Fibroblast of lung (primary cell): ENCODE data around the gene JPT1. TPM values are rescaled to one million over a fixed set of nuclear protein-coding genes. Genes with fewer than 3 reads are reported as not detected.

Experiments
- DNase-seq, 2 donors: peaks; one replicate each; pipeline versions ENCODE4 v3.0.0 to v3.0.0-alpha.2; 2010; ENCODE audit warnings: low read depth in 2 of 2
- H2AFZ ChIP-seq: 2 replicates; pipeline ENCODE4 v1.5.1; 2012; ENCODE audit warnings: low read length, control low read depth, inconsistent platforms
- H3K27ac ChIP-seq: 2 replicates; pipeline ENCODE4 v1.5.1; 2011; ENCODE audit warnings: low read length, control low read depth; ENCODE audit not compliant: insufficient read depth
- H3K27me3 ChIP-seq: 2 replicates; pipeline ENCODE4 v1.5.1; 2011; ENCODE audit warnings: mild to moderate bottlenecking, low read length; ENCODE audit not compliant: control insufficient read depth, insufficient read depth
- H3K36me3 ChIP-seq: 2 replicates; pipeline ENCODE4 v1.5.1; 2011; ENCODE audit warnings: low read length; ENCODE audit not compliant: control insufficient read depth, insufficient read depth
- H3K4me1 ChIP-seq: 2 replicates; pipeline ENCODE4 v1.5.1; 2011; ENCODE audit warnings: low read length; ENCODE audit not compliant: control insufficient read depth, insufficient read depth; ENCODE audit errors: extremely low read depth
- H3K4me2 ChIP-seq: 2 replicates; pipeline ENCODE4 v1.5.1; 2011; ENCODE audit warnings: low read length, control low read depth; ENCODE audit not compliant: insufficient read depth; ENCODE audit errors: extremely low read depth
- H3K4me3 ChIP-seq, 4 experiments: fragments of 200-600 bp in 1 of 4; sonication (generic) in 1 of 4; replicated peaks in 1 of 4; 2 replicates each; pipeline ENCODE4 v1.5.1; 2011 to 2016; ENCODE audit warnings: low read length in 4 of 4, low read depth in 3 of 4, mild to moderate bottlenecking in 3 of 4, control low read depth in 2 of 4, inconsistent platforms in 1 of 4, mixed read lengths in 1 of 4; ENCODE audit not compliant: insufficient read depth in 1 of 4; ENCODE audit errors: control extremely low read depth in 1 of 4
- H3K79me2 ChIP-seq: 2 replicates; pipeline ENCODE4 v1.5.1; 2012; ENCODE audit warnings: mild to moderate bottlenecking, low read length, inconsistent platforms; ENCODE audit not compliant: control insufficient read depth, insufficient read depth
- H3K9ac ChIP-seq: 2 replicates; pipeline ENCODE4 v1.5.1; 2011; ENCODE audit warnings: mild to moderate bottlenecking, low read length, control low read depth; ENCODE audit not compliant: insufficient read depth
- H3K9me3 ChIP-seq: 2 replicates; pipeline ENCODE4 v1.5.1; 2012; ENCODE audit warnings: low read depth, low read length; ENCODE audit not compliant: control insufficient read depth, insufficient read depth
- H4K20me1 ChIP-seq: 2 replicates; pipeline ENCODE4 v1.5.1; 2011; ENCODE audit warnings: low read length; ENCODE audit not compliant: control insufficient read depth, insufficient read depth; ENCODE audit errors: extremely low read depth
- EZH2 ChIP-seq: IDR thresholded peaks from 2 replicates; pipeline ENCODE4 v1.5.1; 2012; ENCODE audit warnings: low read length, control low read depth, mild to moderate bottlenecking; ENCODE audit errors: missing control alignments
- polyA plus RNA-seq, 2 donors: library from polyadenylated mRNA; depleted of rRNA in 1 of 2; stranded (reverse) in 1 of 2; unstranded in 1 of 2; fragments of >200 nt; gene quantifications; 2 replicates each; pipeline ENCODE4 v1.2.1, GENCODE V29; 2011 to 2012; ENCODE audit warnings: missing spikeins in 1 of 2
- total RNA-seq: library from RNA; depleted of rRNA; stranded (reverse); fragments of >200 nt; gene quantifications from 2 replicates; pipeline ENCODE4 v1.2.1, GENCODE V29; 2014
- TF ChIP-seq, protein P1 (sequence below), 2 donors: IDR thresholded peaks in 1 of 2; conservative IDR thresholded peaks in 1 of 2; 1 replicate in 1 of 2; 2 replicates in 1 of 2; pipeline ENCODE4 v1.5.1; 2011 to 2012; ENCODE audit warnings: low read length in 2 of 2, control low read depth in 1 of 2, inconsistent platforms in 1 of 2, low read depth in 1 of 2, mild to moderate bottlenecking in 1 of 2

JPT1 gene
- total and polyA plus RNA-seq, 2 donors (not counting 1 experiment from before 2014, with no cell fraction given): 78.8 to 142 TPM

DNA sequence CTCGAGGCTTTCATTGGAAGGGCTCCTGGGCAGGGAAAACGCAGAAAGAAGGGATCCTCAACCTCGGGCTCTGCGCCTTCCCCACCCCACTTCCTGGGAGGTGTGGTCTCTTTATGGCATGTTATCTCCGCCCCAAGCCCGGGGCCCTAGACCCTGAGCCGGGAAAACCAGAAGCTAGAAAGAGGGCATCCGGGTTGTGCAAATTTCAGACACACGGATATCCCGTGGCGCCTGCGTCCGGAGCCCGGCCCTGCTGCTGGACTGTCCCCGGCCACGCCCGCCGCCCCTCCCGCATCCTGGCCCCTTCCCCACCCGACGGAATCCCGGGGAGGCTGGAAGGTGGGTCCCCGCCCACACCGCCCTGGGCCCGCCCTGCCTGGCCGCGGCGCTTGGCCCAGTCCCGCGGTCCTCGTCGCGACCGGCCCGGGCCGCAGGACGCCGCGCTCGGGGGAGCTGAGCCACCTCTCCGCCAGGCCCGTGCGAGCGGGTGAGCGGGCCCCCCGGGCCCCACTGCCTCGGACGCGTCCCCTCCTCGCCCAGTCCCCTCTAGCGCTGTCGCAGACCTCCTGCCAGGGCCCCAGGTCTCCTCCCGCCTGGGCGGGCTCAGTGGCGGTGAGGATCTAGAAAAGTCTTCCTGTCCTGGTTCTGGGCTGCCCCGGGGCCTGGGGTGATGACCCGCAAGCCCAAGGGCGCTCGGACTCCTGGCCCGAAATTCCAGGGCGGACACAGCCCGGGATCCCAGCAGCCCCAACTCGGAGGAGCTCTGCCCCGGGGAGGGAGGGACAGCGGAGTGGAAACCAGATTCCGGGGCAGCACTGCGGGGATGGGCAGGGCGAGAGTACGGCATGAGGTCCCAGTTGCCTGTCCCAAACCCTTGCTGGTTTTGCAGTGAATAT is 66.5 kb downstream of the JPT1 start, which contains the start of gene SLC16A5:
SLC16A5 (plus strand) TSS at position 397 of the 896 bp plus-strand sequence. CDS start 5,683 bp downstream, outside the sequence.
- Histone ChIP-seq H3K4me2 (peak within 1 kb of the TSS; percentile 82), H3K79me2 (no peaks in the 10 kb centered on the region), H3K4me3 (peak within 1 kb of the TSS; percentile 26 to 60 (median 40)), H3K36me3 (no peaks in the 10 kb centered on the region), H3K9ac (peak within 1 kb of the TSS; percentile 37), H3K4me1 (peaks cover 21% of the 10 kb centered on the region), H2AFZ (peak within 1 kb of the TSS; percentile 82), H4K20me1 (no peaks in the 10 kb centered on the region), H3K27ac (peak within 1 kb of the TSS; percentile 23), H3K9me3 (no peaks in the 10 kb centered on the region), H3K27me3 (no peaks in the 10 kb centered on the region)
- DNase-seq: peak; percentile 71 to 75
- TF ChIP-seq EZH2: no peak
- TF ChIP-seq, protein P1, sequence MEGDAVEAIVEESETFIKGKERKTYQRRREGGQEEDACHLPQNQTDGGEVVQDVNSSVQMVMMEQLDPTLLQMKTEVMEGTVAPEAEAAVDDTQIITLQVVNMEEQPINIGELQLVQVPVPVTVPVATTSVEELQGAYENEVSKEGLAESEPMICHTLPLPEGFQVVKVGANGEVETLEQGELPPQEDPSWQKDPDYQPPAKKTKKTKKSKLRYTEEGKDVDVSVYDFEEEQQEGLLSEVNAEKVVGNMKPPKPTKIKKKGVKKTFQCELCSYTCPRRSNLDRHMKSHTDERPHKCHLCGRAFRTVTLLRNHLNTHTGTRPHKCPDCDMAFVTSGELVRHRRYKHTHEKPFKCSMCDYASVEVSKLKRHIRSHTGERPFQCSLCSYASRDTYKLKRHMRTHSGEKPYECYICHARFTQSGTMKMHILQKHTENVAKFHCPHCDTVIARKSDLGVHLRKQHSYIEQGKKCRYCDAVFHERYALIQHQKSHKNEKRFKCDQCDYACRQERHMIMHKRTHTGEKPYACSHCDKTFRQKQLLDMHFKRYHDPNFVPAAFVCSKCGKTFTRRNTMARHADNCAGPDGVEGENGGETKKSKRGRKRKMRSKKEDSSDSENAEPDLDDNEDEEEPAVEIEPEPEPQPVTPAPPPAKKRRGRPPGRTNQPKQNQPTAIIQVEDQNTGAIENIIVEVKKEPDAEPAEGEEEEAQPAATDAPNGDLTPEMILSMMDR (conservative IDR thresholded peaks at IDR 0.05 in 1 of 2, IDR thresholded peaks at IDR 0.05 in 1 of 2; ENCODE audit: low read depth in 1 of 2, low read length in 2 of 2): no peak

DNA sequence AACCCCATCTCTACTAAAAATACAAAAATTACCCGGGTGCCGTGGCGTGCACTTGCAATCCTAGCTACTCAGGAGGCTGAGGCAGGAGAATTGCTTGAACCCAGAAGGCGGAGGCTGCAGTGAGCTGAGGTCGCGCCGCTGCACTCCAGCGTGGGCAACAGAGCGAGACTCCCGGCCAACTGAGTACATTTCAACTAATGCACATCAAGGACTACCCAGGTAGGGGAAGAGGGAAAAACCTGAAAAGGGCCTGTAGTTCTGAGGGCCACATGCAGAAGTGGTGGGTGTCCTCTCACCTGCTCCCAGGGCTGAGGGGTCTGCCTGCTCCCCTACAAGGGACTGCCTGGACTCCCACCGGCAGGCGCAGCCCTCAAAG is 67.1 kb downstream of the JPT1 start:
- Histone ChIP-seq H3K4me3 (peak overlapping the region; percentile 21 to 60 (median 40)), H4K20me1 (no peaks in the 10 kb centered on the region), H3K4me2 (peak overlapping the region; percentile 82), H3K9me3 (no peaks in the 10 kb centered on the region), H3K27ac (peak overlapping the region; percentile 23), H3K4me1 (peaks cover 21% of the 10 kb centered on the region), H3K79me2 (no peaks in the 10 kb centered on the region), H2AFZ (peak overlapping the region; percentile 82), H3K27me3 (no peaks in the 10 kb centered on the region), H3K9ac (peak overlapping the region; percentile 36), H3K36me3 (no peaks in the 10 kb centered on the region)
- DNase-seq: no peak
- TF ChIP-seq EZH2: no peak
- TF ChIP-seq, protein P1 (conservative IDR thresholded peaks at IDR 0.05 in 1 of 2, IDR thresholded peaks at IDR 0.05 in 1 of 2; ENCODE audit: low read depth in 1 of 2, low read length in 2 of 2): no peak

DNA sequence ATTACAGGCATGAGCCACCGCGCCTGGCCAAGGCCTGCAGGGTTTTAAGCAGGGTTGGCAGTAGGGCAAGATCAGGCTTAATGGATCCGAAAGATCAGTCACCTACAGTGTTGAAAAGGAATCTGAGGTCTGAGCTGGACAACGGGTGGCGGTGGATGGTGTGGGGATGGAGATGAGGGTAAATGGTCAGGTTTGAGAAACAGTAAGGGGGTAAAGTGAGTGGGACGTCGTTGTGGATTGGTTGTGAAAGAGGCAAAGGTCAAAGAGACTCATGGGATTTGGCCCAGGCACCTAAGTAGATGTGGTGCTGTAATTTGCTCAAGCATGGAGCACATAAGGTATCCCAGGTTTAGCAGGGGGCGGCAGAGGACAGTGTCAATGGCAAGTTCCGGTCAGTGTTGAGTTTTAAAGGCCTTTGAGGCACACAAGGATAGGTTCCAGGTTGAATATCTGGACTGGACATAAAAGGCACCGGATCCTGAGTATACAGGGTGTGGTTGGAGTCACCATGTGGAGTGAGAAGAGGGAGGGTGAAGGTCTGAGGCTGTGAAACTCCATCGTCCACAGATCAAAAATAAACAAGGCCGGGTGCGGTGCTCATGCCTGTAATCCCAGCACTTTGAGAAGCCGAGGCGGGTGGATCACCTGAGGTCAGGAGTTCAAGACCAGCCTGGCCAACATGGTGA is 67.7 kb downstream of the JPT1 start:
- Histone ChIP-seq H3K4me3 (no peak overlapping the region), H3K9me3 (no peaks in the 10 kb centered on the region), H3K36me3 (no peaks in the 10 kb centered on the region), H3K4me2 (no peak overlapping the region), H3K27me3 (no peaks in the 10 kb centered on the region), H3K27ac (no peak overlapping the region), H2AFZ (no peak overlapping the region), H3K4me1 (peaks cover 21% of the 10 kb centered on the region), H3K79me2 (no peaks in the 10 kb centered on the region), H4K20me1 (no peaks in the 10 kb centered on the region), H3K9ac (no peak overlapping the region)
- no peak for DNase-seq
- TF ChIP-seq, protein P1 (conservative IDR thresholded peaks at IDR 0.05 in 1 of 2, IDR thresholded peaks at IDR 0.05 in 1 of 2; ENCODE audit: low read depth in 1 of 2, low read length in 2 of 2): no peak
- no peak for TF ChIP-seq EZH2
